Inflammatory macrophage treated with lipopolysaccharide for 4 hours (primary cell): ENCODE data around the gene CMTM8.

Source experiments
- DNase-seq: peaks from one replicate; pipeline ENCODE4 v3.0.0-alpha.2; 2020

The CMTM8 gene

DNA sequence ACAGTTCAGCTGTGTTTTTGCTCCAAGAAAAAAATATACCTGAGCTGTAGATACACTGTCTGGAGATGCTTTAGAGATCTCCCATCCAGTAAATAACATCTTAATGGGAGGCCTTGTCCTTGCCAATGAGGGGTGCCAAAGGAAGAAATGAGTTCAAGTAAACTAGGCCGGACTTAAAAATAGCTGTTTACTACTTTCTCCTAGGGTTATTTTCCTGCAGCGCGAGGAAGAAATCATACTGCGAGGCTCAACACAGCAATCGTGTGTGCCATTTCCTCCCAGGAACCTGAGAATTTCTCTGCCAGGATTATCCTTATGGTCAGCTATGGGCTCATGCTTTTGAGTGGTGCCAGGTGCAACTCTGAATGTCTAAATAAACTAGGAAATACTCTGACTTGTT lies 71.9 kb downstream of the CMTM8 start:
- DNase-seq: no peak

DNA sequence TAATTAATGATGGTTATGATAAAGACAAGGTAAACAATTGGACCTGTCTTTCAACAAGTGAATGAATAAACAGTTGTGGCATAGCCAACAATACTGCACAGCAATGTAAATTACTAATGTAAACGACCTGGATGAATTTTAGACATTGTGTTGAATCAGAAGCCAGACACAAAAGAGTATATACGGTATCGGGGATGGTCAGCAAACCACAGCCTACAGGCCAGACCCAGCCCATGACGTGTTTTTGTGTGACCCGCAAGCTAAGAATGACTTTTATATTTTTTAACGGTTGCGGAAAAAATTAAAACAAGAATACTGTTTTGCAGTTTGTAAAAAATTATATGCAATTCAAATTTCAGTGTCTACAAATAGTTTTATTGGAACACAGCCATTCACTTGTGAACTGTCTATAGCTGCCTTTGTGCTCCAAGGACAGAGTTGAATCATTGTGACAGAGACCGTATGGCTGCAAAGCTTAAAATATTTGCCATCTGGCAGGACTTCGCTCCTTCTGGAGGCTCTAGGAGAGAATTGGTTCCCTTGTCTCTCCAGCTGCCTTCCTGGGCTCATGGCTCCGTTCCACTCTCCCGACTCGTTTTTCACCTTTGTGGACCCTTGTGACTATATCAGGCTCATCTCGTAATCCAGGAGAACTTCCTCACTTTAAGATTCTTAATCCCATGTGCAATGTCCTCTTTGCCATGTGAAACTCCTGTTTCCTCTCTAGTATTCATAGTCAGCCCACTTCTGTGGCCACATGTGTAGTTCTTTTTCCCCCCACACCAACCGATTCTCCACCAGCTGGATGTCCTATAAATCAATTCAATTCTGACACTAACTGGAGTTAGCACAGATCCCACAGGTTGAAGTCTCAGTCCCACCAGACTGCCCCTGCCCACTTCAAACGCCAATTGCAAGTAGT lies 72.7 kb downstream of the CMTM8 start:
- no peak for DNase-seq

DNA sequence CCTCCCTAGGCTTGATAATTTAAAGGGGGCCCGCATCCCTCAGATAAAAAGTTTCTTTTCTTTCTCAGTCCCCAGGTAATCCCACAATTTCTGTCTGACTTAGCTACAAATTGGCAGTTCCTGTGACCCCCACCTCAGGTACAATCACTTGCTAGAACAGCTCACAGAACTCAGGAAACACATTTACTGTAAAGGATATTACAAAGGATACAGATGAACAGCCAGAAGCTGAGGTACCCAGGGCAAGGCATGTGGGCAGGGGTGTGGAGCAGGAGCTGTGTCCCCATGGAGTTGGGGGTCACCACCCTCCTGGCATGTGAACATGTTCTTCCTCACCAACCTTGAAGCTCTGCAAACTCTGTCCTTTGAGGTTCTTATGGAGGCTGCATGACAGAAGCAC lies 73.8 kb downstream of the CMTM8 start:
- DNase-seq: no peak

DNA sequence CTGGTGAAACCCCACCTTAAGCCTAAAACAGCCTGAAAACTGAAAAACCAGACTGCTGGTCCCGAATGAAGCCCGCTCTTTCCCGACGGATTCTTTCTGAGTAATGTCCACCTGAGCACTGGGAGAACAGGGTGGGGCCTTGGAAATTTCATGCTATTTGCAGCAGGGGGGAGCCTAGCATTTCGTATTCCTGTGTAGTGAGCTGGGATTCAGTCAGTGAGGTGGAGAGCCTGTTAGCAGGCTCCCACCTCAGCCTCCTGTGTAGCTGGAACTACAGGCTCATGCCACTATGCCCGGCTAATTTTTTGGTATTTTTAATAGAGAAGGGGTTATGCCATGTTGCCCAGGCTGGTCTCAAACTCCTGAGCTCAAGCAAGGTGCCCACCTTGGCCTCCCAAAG lies 74.7 kb downstream of the CMTM8 start:
- no peak for DNase-seq

DNA sequence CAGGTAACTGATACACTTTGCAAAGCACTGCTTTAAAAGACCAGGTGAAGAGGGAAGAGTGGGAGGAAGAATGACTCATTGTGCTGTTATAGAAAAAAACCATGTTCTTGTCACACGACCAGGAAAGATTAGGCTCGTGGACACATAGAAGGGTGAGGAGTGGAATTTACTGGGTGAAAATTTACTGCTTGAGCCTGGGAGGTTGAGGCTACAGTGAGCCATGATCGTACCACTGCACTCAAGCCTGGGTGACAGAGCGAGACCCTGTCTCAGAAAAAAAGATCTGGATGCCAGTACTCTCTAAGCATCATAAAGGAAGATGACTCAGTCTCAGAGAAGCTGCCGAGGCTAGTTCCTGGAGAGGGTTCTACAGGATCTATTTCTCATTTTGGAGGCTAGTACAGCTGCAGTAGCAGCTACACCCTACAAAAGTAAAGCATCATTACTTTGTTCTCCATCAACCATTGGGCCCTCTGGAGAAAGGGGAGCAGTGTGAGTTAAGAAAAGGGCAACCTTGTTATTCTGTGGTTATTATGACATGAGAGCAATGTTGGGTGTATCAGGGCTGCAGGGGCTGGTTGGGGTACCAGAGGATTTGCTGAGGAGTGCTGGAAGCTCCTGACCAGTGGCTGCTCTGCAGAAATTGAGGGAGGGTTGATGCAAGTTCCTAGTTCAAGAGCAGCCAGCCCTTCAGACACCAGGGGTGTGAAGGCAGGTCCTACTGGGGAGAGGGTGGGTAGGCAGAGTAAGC lies 75.4 kb downstream of the CMTM8 start:
- no peak for DNase-seq

DNA sequence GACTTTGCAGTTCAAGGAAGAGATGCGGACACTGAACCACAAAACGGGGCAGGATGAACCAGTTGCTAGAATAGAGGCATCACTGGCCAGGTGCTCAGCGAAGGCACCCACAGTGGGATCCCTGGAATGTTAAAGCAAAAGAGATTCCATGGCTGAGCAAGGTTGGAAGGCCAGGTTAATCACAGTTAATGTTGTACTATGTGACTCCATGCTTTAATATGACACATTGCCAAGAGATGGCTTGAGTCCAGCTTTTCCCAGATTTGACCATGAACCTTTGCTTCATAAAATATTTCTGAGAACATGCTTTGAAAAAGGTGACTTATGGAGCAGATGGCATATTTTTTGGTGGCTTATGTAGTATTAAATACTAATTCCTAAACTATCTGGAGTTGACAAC lies 77.0 kb downstream of the CMTM8 start:
- DNase-seq: no peak

DNA sequence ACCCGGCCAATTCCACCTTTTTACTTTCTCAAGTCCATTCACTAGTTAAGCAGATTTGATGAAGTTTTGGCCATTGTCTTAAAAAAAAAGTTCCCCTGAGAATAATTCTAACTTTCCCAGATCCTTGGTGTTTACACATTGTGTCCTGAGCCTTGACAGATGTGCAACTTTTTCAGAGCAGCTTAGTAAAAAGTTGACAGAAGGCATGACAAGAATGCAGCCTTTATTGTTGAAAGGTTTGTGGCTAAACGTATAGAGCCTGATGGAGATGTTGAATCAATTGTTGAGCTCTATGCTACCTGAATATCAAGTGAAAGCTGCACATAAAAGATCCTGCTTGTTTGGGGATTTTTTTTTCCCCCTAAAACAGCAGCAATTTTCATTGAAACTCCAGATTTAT lies 77.8 kb downstream of the CMTM8 start:
- no peak for DNase-seq

DNA sequence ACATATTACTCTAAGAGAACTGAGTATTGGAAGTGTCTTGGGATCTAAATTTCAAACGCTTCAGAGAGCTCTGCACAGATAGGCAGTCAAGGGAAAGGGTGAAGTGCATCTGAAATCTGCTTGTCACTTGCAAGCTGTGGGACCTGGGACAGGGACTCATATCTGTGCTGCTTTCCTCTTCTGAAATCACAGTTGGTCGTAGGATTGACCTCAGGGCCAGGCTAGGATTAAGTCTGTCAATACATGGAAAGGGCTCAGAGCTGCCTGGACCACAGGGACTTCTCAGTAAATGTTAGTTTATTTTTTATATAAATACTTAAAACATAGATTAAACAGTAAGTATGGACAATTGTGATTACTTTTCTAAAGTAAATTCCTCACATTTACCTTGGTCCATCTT lies 78.5 kb downstream of the CMTM8 start:
- no peak for DNase-seq

DNA sequence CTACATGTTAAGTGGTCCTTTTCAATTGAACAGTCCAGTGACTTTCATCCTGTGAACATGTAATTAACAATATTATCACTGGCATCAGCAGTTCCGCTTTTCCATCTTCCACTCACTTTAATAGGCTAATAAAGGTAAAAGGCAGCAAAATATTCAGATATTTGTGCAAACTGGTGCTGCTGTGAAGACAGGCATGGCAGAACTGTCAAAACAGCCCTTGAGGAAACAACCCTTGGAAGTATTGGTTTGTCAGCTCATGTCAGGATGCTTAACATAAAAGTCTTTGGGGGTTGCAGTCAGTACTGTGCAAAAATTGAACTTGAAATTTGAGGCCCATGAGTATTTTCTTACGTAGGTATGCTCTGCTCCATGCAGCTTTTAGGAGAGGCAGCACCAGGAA lies 81.1 kb downstream of the CMTM8 start:
- DNase-seq: no peak

DNA sequence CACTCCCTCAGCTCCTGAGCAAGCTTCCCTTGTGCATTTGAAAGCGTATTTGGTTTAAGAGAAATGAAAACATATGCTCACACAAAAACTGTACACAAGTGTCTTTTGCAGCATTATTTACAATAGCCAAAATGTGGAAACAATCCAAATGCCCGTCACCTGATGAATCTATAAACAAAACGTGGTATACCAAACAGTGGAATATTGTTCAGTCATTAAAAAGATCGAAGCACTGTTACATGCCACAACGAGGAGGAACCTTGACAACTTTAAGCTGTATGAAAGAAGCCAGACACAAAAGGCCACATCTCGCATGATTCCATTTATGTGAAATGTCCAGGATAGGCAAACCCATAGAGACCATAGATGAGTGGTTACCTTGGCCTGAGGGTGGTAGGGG lies 81.6 kb downstream of the CMTM8 start:
- no peak for DNase-seq

DNA sequence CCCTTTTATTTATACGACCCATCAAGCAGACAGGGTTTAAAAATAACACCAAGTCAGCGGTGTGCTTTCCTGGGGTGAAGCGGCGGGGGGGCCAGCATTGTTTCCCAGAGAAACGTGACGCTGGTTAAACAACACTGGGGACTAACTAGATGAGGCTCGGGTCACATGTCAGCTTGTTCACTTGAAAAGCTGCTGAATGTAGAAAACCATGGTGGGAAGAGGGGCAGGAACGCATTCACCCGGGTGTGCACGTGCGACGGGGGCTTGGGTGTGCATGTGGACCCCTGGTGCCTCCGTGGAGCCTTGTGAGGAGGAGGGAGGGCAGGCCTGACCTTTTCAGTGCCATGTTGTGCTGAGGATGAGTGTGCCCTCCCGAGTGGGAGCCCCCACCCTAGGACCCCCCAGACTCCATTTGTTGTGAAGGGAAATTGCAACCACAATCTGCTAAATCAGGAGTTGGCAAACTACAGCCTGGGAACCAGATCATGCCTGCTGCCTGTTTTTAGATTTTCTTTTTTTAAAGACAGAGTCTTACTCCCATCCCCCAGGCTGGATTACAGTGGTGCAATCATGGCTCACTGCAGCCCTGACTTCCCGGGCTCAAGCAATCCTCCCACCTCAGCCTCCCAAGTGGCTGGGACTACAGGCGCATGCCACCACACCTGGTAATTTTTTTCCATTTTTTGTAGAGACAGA lies 82.8 kb downstream of the CMTM8 start:
- DNase-seq: no peak

DNA sequence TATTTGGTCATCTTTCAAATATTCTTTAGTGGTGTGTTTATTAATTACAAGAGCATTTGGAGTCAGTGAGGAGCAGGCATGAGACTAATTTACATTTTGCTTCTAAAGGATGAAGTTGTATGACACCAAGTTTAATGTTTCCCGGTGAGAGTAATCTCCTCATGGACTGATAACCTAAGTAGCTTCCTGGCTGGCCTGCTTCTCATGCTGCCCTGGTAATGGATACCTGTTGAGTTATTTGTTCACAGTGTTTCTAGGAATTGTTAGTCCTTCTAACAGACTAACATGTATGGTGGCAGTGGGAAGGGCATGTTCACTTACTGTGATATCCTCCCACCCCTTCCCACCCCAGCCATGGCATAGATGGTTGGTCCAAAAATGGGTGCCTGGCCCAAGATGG lies 83.8 kb downstream of the CMTM8 start:
- no peak for DNase-seq

DNA sequence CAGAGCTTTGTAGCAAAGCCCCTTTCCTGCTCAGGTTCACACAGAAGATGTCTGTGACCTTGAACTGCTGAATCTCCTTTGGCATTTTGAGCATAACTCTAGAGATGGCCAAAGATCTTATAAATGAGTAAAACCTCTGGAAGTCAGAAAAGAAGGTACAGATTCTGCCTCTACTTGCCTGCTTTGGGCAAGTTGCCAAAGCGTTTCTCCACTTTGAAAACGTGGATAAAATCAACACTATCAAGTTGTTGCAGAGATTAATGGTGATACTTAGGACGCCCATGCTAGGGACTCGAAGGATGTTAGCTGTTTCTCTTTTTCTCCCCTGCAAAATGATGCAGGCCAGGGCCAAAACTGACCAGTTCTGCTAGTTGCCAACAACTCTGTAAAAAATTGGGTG lies 85.1 kb downstream of the CMTM8 start:
- DNase-seq: no peak

DNA sequence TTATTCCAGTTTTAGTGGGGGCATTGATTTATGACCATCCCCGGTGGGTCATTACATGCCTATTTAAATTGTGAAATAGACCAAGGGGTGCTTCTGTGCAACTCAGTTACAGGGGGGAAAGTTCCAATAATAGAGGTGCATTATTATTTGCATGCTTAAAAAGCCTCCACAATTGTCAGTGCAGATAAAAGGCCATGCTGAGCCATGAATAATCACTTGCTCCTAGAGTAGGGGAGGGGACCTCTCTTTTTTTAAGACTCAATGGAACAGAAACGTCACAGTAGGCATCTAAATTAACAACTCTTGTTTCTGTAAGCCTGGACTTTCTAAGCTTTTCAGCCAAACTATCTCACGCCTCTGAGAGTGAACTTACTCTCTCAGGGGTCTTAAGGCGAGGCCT lies 86.7 kb downstream of the CMTM8 start:
- DNase-seq: no peak

DNA sequence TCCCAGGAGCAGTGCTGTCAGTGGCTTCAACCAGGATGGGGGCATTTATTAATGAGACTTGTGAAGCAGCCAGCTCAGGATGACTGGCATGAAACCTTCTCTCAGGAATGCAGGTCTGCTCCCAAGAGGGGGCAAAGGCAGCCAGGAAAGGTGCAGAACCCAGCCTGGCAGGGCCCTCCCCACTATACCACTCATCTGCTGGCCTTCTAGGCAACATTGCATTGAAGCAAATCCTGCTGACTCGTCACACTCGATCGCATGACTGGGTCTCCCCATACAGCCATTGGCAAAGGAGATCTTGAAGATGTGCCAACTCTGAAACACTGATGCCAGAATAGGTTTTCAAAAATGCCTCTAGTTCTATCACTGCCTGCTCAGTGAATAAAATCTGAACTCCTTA lies 87.4 kb downstream of the CMTM8 start:
- DNase-seq: no peak

DNA sequence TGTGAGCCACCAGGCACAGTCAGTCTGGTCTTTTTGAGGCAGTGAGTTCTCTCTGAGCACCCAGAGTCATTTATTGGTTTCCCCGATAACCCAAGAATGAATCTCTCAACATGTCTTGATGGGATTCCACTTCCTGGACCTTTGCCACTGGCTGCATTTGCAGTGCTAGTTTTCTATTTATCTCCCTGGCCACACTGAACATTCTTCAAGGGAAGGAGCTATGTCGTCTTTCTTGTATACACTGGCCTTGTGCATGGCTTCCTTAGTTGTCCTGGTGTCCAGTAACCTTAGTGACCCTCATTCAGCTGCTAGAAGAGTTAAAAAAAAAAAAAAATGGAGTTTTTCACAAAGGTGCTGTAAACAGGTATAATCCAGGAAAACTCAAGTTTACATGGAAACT lies 88.3 kb downstream of the CMTM8 start:
- no peak for DNase-seq

DNA sequence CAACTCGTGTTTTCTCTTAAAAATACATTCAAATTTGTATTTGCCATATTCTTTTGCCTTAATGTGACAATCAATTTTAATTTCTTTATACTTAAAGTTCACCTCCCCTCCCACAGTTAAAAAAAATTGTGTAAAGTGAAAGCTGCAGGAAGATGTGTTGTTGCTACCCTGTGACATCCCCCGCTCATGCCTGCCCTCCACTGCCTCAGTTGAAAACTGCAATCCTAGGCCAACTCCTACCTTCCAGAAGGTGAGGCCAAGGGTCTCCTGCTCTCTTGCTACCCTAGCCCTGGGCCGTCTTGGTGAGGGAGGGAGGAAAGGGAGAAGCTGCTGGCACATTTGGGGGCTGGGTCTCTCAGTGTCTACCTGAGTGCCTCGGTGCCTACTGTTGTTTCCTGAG lies 96.2 kb downstream of the CMTM8 start:
- no peak for DNase-seq

DNA sequence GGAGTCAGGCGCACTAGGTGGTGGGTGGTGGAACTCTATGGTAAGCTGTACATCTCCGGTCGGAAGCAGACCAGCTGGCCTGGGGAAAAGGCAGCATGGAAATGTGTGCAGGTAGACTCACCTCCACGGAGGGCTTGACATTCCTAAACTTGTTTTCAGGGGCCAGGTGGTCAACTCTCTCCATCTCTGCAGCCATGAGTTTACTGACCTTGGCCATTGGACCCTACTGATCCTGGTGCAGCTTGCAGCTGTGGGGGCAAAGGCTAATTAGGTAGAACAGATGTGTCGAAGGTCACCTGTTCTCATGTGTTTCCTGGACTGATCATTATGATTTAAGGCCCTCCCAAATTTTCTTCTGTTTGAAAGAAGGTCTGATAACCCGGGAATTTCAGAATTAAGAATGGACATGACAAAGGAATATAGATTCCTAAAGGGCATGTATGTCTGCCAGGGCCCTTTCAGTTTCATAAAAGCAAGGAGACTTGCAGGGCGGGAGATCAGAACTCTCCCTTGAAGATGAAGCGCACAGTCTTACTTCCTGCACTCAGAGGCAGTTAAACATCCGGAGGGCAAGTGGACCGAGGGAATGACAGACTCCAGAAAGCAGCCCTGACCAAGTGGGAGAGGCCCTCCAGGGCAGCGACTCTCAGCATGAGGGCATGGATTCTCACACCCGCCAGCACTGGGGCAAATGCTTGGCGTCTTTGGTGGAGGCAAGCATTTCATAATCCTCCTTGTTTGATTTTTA lies 97.1 kb downstream of the CMTM8 start:
- no peak for DNase-seq

DNA sequence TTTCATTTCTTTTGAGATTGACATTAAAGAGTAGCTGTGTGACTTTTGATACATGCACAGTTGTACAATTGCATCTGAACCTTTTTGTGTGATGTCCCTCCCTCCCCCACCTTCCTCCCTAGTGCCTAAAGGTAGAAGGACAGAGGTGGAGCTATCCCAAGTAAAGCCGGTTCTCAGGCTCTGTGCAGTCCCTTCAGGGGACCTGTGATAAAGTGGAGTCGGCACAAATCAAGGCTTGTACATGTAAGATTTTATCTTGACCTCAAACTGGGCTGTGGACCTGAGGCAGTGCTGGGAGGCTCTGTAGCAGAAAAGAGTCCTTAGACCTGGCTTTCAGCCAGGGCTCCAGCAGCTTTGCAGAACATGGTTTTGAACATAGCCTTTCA lies 97.6 kb downstream of the CMTM8 start:
- DNase-seq: no peak

DNA sequence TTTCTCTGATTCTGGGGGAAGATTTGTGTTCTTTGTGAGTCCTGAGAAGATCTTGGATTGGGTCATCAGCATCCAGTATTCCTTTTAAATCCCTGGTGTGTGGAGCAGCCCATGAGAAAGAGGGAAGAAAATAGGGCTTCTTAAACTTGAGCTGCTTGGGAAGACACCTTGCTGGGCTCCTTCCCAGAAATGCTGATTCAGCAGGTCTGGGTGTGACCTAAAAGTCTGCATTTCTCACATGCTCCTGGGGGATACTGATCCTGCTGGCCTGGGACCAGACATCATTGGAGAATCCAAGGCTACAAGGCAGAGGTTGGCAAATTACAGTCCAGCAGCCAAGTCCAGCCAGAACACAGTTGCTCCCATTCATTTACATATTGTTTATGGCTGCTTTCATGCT lies 99.0 kb downstream of the CMTM8 start:
- DNase-seq: no peak

DNA sequence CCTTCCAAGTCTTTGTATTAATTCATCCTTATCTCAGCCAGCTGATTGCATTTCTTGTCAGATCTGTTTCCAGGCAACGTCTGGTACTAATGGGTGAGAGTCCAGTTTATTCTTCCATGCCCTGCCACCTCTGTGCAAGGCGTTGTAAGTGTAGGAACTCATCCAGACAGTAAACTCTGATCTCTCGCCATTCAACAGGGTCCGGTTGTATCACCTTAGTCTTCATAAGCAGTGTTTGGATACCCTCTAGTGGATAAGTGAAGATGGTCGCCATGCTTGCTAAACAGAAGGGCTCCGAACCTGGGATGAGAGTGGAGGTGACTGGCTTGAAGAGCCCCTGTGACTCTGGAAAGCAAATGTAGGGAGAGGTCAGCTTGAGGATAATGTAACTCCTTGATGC lies 101.6 kb downstream of the CMTM8 start:
- DNase-seq: no peak

DNA sequence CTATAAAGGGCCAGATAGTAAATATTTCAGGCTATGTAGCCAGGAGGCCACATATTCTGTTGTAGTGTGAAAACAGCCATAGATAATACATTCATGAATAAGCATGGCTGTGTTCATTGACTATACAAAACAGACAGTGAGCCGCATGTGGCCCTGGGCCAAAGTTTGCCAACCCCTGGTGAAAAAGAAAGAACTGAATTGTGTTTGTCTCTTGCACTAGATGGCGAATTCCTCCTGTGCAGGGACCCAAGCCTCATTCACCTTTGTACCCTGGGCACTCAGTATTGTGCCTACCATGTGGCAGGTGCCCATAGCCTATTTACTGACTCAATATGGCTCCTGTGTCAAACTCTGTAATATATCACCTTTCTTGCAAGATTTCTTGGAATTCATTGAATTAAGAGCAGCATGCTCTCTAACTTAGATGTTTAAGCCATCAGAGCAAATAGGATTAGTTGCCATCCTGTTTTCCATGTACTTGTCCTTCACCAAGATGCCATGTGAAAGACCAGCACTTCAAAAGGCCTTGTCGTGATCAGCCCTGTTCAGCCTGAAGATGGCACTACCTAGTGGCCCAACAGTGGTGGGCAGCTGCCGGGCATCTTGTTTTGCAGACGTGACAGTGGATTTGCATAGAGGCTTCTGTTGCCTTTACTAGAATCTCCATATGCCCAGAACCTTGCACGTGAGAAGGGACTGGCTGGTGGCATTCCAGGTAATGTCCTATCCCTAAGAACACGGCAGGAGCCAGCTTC lies 102.3 kb downstream of the CMTM8 start:
- no peak for DNase-seq
